HG02981 (cell line): Measurements from ENCODE around the gene HES2.
A peak's percentile ranks its signal among the peaks of the same experiment; 100 is the strongest.
"Not testable (repeated sequence)": the region's sequence is repeated elsewhere in the genome, so short reads cannot be mapped to it uniquely, and the experiment has no call there.

ENCODE experiments used
- ATAC-seq: cut with Tn5 transposase; IDR thresholded peaks from one replicate; pipeline ENCODE4 v1.9.1; 2021; ENCODE audit warnings: mild to moderate bottlenecking, moderate library complexity; ENCODE audit not compliant: unreplicated experiment

The HES2 gene

DNA sequence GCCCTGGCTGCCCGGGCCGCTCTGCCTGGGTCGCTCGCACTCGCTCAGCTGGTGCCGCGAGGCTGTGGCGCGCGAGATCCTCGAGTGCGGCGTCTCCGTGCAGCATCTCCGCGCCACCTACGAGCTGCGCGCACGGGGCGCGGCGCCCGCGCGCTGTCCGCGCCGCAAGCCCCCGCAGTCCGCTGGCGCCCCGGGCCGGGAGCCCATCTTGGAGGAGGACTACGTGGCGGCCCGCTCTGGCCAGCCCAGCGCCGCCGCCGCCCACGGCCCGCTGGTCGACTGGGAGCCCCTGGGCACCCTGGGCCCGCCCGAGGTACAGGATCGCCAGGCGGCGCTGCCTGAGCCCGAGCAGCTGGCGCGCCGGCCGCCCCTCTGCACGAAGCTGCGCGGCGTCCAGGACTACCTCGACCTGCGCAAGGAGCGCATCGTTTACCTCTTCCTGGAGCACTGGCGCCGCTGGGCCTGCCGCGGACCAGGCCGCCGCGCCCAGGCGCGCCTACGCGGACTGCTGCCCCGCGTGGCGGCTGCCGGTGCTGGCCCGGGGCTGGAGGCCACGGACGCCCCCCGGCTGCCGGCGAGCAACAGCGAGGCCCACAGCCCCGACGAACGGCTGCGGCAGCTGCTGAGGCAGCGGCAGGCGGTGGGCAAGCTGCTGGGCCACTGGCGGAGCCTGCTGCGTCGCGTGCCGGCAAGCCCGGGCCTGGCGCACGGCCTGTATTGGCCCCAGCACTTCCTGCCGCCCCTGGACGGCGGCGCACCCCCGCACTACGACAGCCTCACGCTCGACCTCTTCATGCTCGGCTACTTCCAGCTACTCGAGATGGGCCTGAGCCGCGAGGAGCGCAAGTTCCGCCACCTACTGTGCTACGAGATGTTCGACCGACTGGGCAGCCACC lies 35.4 kb upstream of the HES2 start:
- no peak for ATAC-seq

DNA sequence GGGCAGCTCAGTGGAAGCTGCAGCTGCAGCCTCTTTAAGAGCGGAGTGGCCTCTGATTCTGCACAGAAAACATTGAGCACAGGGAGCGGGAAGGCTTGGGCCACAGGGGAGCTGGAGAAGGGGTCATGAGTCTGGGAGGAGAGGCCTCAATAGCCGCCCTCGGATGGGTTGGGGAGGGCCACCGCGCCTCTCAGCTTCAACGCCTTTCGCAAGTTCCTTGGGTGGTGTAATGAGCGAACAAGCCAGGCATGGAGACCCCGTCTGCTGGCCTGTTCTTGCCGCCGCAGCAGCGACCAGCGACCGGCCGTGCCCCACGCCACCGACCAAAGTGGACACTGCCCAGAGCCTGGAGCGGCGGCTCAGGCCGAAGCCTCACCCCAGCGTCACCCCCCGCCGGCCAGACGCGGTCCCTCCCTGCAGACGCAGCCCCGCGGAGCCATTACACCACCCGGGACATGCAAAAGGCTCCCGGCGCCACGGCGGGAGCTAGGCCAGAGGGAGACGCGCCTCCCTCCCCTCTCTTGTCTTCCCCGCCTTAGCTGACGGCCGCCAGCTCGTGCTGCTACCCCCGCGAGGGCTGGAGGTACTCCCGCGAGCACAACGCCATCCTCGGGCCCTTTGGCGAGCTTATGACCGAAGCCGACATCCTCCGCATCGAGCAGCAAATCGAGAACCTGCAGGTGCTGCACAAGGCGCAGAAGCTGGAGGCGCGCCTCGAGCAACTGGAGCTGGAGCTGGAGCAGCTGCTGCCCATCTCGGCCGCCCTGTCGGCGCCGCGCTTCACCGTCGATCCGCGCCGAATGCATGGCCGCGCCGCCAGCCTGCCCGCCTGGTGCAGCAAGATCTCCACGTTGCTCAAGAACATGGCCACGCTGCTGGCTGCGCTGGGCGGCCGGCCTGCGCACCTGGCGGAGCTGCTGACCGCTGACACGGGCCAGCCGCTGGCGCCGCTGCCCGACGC lies 34.5 kb upstream of the HES2 start:
- ATAC-seq, result not testable (repeated sequence)

DNA sequence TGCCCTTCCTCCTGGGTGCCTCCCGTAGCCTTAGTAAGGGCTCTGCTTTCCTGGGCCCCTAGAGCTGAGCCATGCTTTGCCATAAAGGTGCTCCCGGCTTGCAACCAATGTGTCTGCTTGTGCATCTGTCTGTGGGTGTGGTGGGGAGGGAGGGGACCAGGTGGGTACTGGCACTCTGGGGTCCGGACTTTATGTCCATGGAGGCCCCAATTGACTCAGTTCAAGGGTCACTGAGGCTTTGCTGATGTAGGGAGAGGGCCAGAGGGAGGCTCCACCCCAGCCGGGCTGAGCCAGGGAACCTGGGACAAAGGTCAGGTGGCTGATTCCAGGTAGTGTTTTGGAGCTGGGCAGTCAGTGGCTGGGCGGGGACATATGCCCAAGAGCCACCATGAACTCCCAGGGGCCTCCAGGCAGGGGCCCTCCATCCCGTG lies 31.2 kb upstream of the HES2 start:
- no peak for ATAC-seq

DNA sequence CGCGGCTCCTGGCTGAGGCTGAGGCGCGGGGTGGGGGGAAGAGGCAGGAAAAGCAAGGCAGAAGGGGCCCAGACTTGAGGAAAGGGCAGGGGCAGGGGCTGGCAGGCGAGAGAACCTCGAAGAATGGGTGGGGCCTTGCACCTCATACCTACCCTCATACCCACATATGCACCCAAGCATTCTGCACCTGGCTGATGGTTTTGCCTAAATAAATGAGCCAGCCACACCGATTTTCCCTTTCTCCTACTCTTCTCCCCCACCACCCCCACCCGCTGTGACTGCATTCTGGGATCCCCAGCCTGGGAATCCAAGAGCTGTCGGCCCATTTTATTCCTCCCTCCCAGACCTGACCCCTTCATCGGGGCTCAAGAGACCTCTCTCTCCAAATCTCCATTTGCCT lies 30.8 kb upstream of the HES2 start:
- ATAC-seq, result not testable (repeated sequence)

DNA sequence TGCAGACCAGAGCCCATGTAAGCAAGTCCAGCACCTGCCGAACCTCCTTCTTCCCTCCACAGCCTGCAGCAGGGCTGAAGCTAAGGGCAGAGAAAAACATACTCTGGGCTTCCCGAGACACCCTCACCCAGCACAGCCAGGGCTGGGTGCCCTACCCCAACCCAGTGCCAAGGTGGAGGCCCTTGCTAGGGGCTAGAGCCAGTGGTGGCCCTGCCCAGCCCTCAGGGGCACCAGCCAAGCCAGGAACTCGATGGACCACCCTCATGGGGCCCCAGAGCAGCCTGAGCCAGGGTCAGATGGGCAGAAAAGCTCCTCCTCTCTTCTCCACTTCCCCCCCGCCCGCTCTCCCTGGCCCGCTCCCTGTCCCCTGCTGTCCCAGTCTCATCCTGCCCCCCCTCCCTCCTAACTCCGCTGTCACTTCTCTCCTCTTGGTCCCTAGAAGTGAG lies 30.3 kb upstream of the HES2 start:
- ATAC-seq, result no peak

DNA sequence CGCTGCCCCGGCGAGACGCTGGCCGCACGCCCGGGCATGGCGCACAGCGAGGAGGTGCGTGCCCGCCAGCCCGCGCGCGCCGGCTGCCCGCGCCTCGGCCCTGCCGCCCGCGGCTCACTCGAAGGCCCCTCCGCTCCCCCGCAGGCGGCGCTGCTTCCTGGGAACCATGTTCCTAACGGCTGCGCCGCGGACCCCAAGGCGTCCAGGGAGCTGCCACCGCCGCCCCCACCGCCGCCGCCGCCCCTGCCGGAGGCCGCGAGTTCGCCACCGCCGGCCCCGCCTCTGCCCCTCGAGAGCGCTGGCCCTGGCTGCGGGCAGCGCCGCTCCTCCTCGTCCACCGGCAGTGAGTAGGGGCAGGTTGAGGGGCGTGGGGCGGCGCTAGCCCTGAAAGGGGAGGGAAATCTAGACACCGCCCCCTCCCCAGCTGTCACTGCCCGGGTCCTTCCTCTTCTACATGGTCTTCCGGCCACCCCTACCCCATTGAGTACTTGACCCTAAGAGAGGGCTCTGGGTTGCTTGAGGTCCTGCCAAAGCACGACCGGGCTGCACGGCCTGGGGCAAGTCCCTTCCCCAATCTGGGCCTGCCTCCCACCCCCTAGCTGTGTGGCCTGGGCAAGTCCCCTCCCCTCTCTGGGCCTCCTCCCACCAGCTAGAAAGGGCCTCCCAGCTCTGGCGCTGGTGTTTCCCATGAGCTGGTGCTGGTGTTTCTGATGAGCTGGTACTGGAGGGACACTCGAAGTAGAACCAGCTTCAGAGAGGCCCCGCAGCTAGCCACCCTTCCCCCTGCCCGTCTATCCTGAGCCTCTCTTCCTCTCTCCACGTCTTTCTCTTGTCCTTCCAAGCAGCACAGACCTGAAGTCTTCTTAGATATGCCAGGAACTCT lies 29.3 kb upstream of the HES2 start:
- ATAC-seq, result no peak

DNA sequence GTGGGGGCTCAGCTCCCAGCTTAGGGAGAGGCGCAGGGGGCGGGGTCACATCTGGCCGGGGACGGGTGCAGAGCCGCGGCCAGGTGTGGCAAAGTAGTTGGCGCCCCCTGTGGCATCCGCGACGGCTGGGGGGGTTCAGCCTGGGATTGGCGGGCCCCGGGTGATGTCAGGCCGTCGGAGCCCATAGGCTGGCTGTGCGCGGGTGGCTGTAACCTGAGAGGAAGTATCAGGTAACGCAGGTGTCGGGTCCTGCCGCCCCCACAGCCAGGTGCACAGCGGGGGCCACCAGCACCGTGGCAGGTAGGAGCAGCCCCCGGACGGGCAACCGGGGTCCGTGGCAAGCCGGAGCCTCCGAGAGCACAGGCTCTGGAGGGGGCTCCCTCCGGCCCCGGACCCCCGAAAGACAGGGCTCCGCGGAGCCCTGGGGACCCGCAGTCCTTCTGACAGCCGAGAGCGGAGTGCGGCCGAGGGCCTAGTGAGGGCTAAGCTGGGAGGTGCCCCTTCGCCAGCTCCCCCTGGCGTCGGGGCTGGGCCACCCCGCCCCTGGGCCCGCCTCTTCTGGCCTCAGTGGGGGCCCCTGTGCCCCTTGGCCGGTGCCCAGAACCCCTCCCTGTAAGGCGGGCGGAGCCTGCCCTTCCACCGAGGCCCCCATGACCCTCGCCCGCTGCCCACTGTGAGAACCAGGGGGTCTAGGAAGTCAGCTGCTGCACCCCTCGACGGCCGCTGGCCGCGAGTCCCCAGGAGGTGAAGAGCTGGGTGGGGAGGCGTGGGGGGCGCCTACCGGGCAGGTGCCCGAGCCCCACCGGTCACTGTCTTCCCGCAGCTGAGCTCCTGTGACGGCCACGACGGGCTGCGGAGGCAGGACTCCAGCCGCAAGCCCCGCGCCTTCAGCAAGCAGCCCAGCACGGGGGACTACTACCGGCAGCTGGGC lies 28.4 kb upstream of the HES2 start:
- ATAC-seq, result no peak

DNA sequence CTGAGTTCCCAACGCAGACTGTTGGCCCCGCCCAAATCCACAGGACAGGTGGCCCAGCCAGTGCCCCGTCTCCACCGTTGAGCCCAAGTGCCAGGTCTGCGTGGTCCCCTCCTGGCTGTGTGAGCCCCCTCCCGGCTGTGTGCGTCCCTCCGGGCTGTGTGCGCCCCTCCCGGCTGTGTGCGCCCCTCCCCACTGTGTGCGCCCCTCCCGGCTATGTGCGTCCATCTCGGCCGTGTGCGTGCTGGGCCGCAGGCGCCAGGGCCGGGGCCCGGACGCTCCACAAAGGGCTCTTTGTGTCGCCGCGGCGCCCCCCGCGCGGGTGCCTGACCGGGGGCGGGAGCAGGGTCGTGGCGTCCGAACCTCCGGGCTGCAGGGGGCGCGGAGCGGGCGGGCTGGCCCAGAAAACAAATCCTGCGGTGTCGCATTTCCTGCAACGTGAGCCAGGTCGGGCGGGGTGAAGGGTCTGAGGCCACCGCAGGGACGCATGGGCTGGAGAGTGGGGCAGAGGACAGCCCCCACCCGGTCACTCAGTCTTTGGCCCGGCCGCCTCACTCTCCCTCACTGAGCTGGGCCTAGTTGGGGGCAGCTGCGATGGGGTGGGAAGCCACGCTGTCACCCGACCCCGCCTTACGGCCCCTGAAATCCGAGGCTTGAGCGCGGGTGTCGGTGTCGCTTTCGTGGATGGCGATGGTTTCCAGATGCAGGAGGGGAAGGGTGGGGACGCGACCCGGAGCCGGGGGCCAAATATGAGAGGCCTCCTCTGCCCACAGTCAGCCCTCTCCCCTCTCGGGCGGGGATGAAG lies 27.5 kb upstream of the HES2 start:
- ATAC-seq, result no peak

DNA sequence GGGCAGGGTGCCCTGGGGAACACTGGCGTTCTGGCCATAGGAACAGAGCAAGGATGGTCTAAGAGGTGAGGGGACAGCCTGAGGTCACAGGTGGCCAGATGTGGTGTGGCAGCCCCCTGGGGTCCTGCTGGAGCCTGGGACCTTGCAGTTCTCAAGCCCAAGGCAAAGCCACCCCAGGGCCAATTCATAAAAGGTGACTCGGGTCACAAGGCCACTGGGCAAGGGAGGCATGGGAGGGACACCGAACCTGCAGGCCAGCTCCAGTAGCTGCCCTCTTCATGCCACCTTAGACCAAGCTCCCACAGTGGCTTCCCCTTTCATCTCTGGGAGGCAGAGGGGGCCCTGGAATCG lies 26.9 kb upstream of the HES2 start:
- ATAC-seq, result no peak

DNA sequence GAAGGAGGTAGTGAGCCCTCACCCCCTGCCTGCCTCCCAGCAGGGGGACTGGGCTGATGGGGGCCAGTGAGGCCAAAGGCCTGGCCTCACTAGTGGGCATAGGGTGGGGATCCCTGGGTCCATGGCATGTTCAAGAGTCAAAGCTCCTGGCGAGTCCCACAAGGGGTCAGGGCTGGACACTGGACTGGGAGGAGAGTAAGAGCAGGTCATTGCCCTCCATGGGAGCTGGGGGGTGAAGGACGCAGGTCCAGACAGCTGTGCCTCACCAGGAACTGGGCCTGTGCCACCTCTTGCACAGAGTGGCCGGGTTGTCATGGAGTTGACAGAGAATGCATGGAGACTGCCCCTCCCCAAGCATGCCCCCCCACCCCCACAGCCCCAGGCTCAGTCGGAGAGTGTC lies 26.2 kb upstream of the HES2 start:
- ATAC-seq, result not testable (repeated sequence)

DNA sequence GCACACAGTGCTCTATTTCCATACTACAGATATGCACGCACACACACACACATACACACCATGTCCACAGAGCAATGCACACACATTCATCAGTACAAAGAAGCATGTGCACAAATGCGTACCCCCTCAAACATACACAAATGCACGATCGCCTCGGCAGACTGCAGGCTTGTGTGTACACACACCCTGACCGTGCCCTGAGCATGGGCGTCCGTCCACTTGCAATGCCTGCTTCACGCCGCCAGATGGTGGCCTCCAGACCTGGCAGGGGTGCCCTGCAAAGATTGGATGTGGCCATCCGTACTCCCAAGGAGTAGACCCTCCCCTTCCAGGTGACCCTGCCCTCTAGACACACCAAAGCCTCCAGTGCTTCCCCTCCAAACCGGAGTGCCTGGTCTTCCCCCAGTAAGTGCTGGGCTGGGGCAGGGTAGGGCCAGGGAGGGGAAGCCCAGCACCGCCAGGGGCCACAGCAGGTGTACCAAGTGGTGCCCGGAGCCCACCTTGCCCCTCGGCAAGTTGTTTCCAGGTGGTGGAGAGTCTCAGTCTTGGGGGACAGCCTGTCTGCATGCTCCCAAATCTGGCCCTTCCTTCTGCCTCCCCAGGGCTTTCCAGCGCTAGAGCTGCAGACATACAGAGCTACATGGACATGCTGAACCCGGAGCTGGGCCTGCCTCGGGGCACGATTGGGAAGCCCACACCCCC lies 25.5 kb upstream of the HES2 start:
- ATAC-seq, result no peak

DNA sequence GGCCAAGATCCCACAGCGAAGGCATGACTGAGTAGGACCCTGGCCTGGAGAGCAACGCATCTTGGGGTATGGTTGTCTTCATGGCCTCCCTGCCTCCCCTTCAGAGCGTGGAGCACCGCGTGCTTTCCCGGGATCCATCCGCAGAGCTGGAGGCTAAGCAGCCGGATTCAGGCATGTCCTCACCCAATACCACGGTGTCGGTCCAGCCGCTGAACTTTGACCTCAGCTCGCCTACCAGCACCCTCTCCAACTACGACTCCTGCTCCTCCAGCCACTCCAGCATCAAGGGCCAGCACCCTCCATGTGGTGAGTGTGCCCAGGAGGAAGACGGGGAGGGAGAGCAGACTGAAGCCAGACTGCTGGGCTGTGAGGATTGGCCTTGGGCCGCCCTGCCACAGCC lies 24.7 kb upstream of the HES2 start:
- ATAC-seq, result no peak

DNA sequence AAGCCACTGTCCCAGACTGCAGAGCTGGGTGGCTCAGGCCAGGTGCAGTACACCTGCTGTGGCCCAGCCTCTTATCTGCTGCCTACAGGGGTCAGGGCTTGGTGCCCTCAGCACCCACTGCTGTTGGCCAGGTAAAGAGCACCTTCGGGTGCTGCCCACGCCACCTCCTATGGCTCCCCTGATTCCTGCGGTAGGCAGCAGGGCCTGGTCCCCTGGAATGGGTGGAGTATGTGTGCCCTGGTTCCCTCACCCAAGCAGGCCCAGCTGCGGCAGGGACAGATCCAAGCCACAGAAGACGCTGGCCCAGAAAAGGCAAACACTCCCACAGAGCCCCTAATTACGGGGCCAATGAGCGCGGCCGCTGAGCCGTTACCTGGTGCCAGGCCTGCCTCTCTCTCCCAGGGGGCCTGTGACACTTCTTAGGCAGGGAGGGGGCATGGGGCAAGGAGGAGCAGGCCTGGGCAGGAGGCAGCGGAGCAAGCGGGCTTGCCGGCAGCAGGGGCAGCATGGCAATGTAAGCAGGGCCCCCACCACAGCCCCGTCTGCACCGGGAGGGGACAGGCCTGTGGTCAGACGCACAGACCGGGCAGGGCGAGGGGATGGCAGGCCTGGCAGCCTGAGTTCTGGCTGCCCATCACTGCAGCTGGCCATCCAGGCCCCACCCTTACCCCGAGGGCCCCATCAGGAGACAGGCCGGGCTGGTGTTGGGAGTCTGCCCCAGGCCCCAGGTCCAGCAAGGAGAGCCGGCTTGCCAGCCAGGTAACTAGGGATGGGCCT lies 23.8 kb upstream of the HES2 start:
- ATAC-seq, result no peak

DNA sequence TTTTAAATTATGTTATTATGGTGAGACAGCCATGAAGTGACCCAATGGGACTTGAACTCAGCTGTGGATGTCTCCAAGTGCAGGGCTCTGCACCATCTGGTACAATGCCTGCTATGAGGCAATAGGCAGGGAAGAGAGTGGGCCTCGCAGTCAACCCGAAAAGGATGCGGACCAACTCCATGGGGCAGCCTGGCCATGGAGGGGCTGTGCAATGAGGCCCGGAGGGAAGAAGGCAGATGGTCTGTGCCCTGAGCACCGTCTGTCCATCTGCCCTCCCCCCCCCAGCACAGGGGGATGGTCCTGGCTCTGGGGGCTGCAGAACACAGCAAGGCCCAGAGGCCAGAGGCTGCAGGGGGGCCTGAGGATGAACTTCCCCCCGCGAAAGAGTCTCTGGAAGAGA lies 21.9 kb upstream of the HES2 start:
- no peak for ATAC-seq

DNA sequence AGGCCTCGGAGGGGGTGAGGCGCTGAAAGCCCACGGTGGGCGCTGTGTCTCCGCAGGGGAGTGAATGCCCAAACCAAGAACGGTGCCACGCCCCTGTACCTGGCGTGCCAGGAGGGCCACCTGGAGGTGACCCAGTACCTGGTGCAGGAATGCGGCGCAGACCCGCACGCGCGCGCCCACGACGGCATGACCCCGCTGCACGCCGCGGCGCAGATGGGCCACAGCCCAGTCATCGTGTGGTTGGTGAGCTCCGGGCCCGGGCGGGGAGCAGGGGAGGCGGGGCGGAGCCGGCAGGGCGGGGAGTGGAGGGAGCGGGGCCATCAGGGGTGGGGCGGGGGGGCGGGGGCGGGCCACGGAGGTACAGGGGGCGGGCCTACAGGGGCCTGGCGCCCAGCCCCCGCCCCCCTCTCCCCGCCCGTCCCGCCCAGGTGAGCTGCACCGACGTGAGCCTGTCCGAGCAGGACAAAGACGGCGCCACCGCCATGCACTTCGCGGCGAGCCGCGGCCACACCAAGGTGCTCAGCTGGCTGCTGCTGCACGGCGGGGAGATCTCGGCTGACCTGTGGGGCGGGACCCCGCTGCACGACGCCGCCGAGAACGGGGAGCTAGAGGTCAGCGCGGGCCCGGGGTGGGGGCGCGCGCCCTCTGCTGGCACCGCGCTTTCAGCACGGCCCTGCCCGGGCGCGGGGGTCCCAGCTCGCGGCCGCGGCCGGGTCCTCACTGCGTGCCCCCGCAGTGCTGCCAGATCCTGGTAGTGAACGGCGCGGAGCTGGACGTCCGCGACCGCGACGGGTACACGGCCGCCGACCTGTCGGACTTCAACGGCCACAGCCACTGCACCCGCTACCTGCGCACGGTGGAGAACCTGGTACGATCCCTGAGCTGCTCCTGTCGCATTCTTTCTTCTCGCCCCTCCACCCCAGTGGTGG lies 20.7 kb upstream of the HES2 start:
- peak; percentile 48 for ATAC-seq

DNA sequence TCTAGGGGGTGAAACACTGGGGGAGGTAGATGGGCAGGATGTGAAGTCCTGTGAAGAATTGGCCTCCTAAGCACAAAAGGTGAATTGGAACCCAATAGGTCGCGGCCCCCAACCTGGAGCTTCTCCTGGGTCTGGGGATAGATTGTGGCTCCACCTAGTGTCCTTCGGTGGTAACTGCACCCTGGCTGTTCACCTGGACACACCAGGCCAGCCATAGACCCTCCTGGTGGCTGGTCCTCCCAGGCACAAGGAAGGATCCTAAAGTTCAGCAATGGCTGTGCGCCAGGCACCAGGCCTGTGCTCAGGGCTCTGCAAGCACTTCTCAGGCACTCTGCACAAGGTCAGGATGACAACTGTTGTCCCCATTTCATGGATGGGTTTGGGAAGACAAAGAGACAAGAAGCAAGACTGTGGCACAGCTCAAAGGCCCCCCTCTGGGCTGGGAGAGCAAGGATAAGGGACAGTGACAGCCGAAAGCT lies 18.4 kb upstream of the HES2 start:
- ATAC-seq, result no peak
